Liver (tissue), 9 donors: ENCODE data around the gene NOP14. TPM values are rescaled to one million over a fixed set of nuclear protein-coding genes. Genes with fewer than 3 reads are reported as not detected.

Source experiments
- DNase-seq: peaks from one replicate; pipeline ENCODE4 v3.0.0-alpha.2; 2017; ENCODE audit warnings: low spot score
- H3K27ac ChIP-seq, 2 donors: one replicate each; pipeline ENCODE4 v1.7.0; 2013; ENCODE audit warnings: inconsistent platforms in 2 of 2, low read length in 2 of 2, control low read depth in 1 of 2, low read depth in 1 of 2, mild to moderate bottlenecking in 1 of 2
- H3K27me3 ChIP-seq, 4 donors: one replicate each; pipeline versions ENCODE4 v1.6.1 to v1.7.0; 2013; ENCODE audit warnings: low read length in 3 of 4, inconsistent platforms in 1 of 4, mild to moderate bottlenecking in 1 of 4, moderate library complexity in 1 of 4; ENCODE audit not compliant: control insufficient read depth in 4 of 4, insufficient read depth in 4 of 4
- H3K36me3 ChIP-seq, 4 donors: one replicate each; pipeline versions ENCODE4 v1.6.1 to v1.7.0; 2013; ENCODE audit warnings: low read length in 3 of 4, mild to moderate bottlenecking in 3 of 4, low read depth in 1 of 4, moderate library complexity in 1 of 4; ENCODE audit not compliant: control insufficient read depth in 4 of 4, insufficient read depth in 3 of 4
- H3K4me1 ChIP-seq, 4 donors: one replicate each; pipeline versions ENCODE4 v1.6.1 to v1.7.0; 2013; ENCODE audit warnings: low read length in 3 of 4, mild to moderate bottlenecking in 3 of 4, moderate library complexity in 1 of 4; ENCODE audit not compliant: control insufficient read depth in 4 of 4, insufficient read depth in 4 of 4
- H3K4me3 ChIP-seq, 3 donors: one replicate each; pipeline versions ENCODE4 v1.6.1 to v1.7.0; 2013; ENCODE audit warnings: low read length in 3 of 3, control low read depth in 1 of 3, low read depth in 1 of 3, mild to moderate bottlenecking in 1 of 3
- H3K9ac ChIP-seq, 2 donors: one replicate each; pipeline ENCODE4 v1.7.0; 2013; ENCODE audit warnings: low read length in 2 of 2, mild to moderate bottlenecking in 2 of 2, moderate library complexity in 2 of 2, control low read depth in 1 of 2, low read depth in 1 of 2
- H3K9me3 ChIP-seq, 4 donors: one replicate each; pipeline versions ENCODE4 v1.6.1 to v1.7.0; 2013; ENCODE audit warnings: low read length in 3 of 4; ENCODE audit not compliant: control insufficient read depth in 4 of 4
- EGR1 ChIP-seq, 2 donors: IDR thresholded peaks; 2 replicates each; pipeline ENCODE4 v1.6.1; 2016 to 2018; ENCODE audit warnings: antibody characterized with exemption in 2 of 2, low read depth in 2 of 2
- FOXA1 ChIP-seq: IDR thresholded peaks from 2 replicates; pipeline ENCODE4 v1.6.1; 2016; ENCODE audit warnings: antibody characterized with exemption
- FOXA2 ChIP-seq: IDR thresholded peaks from 2 replicates; pipeline ENCODE4 v1.6.1; 2016; ENCODE audit warnings: antibody characterized with exemption
- GABPA ChIP-seq, 2 donors: IDR thresholded peaks in 1 of 2; conservative IDR thresholded peaks in 1 of 2; 2 replicates each; pipeline ENCODE4 v1.6.1; 2016; ENCODE audit warnings: antibody characterized with exemption in 2 of 2, mild to moderate bottlenecking in 1 of 2, moderate library complexity in 1 of 2
- HNF4G ChIP-seq: IDR thresholded peaks from 2 replicates; pipeline ENCODE4 v1.6.1; 2016; ENCODE audit warnings: antibody characterized with exemption
- JUND ChIP-seq, 2 donors: IDR thresholded peaks; 2 replicates each; pipeline ENCODE4 v1.6.1; 2016; ENCODE audit warnings: antibody characterized with exemption in 2 of 2
- NR2F2 ChIP-seq: IDR thresholded peaks from 2 replicates; pipeline ENCODE4 v1.6.1; 2016; ENCODE audit warnings: antibody characterized with exemption
- RAD21 ChIP-seq, 2 donors: IDR thresholded peaks; 2 replicates each; pipeline ENCODE4 v1.6.1; 2016; ENCODE audit warnings: antibody characterized with exemption in 2 of 2, mild to moderate bottlenecking in 2 of 2
- RXRA ChIP-seq, 2 donors: IDR thresholded peaks; 2 replicates each; pipeline ENCODE4 v1.6.1; 2017 to 2018; ENCODE audit warnings: antibody characterized with exemption in 2 of 2, mild to moderate bottlenecking in 1 of 2
- TAF1 ChIP-seq: conservative IDR thresholded peaks from 2 replicates; pipeline ENCODE4 v1.6.1; 2016; ENCODE audit warnings: antibody characterized with exemption, mild to moderate bottlenecking
- YY1 ChIP-seq: IDR thresholded peaks from 2 replicates; pipeline ENCODE4 v1.6.1; 2016; ENCODE audit warnings: antibody characterized with exemption, mild to moderate bottlenecking
- WGBS: extraction: QIAGEN DNeasy Blood & Tissue Kit; methylation state at CpG from one replicate; pipeline ENCODE4 v1.1.7; 2013; 5-methylcytosine and 5-hydroxymethylcytosine counted together
- polyA plus RNA-seq, 2 donors: library from polyadenylated mRNA; stranded (reverse) in 1 of 2; unstranded in 1 of 2; fragments of 200-250 nt in 1 of 2; fragments of >200 nt in 1 of 2; fragmentation: Nextera tagmentation in 1 of 2; extraction: Ambion mirVana in 1 of 2; gene quantifications; one replicate each; pipeline versions ENCODE4 v1.2.1 to v1.2.3, GENCODE V29; 2013 to 2015
- total RNA-seq, 2 donors: library from RNA; depleted of rRNA; stranded (reverse); fragments of >200 nt; gene quantifications; one replicate each; pipeline ENCODE4 v1.2.3, GENCODE V29; 2014
- TF ChIP-seq, protein P1 (sequence below): fragments of 150-350 bp; IDR thresholded peaks from 2 replicates; pipeline ENCODE4 v1.5.1; 2017; ENCODE audit warnings: improper control_type of control experiment, low read depth, low read length; ENCODE audit not compliant: missing input control
- TF ChIP-seq, protein P2 (sequence below): IDR thresholded peaks from 2 replicates; pipeline ENCODE4 v1.6.1; 2016; ENCODE audit warnings: antibody characterized with exemption
- TF ChIP-seq, protein P3 (sequence below): IDR thresholded peaks from 2 replicates; pipeline ENCODE4 v1.6.1; 2016; ENCODE audit warnings: antibody characterized with exemption
- TF ChIP-seq, protein P4 (sequence below): IDR thresholded peaks from 2 replicates; pipeline ENCODE4 v1.6.1; 2016; ENCODE audit warnings: antibody characterized with exemption
- TF ChIP-seq, protein P5 (sequence below): IDR thresholded peaks from 2 replicates; pipeline ENCODE4 v1.6.1; 2016; ENCODE audit warnings: antibody characterized with exemption, mild to moderate bottlenecking
- donor health status: healthy.
- donor health status: healthy.
- donor health status: healthy.
- donor health status: healthy.
- donor health status: healthy.

The NOP14 gene
- total and polyA plus RNA-seq, 4 donors: 10.5 to 22.9 (median 14.4) TPM

DNA sequence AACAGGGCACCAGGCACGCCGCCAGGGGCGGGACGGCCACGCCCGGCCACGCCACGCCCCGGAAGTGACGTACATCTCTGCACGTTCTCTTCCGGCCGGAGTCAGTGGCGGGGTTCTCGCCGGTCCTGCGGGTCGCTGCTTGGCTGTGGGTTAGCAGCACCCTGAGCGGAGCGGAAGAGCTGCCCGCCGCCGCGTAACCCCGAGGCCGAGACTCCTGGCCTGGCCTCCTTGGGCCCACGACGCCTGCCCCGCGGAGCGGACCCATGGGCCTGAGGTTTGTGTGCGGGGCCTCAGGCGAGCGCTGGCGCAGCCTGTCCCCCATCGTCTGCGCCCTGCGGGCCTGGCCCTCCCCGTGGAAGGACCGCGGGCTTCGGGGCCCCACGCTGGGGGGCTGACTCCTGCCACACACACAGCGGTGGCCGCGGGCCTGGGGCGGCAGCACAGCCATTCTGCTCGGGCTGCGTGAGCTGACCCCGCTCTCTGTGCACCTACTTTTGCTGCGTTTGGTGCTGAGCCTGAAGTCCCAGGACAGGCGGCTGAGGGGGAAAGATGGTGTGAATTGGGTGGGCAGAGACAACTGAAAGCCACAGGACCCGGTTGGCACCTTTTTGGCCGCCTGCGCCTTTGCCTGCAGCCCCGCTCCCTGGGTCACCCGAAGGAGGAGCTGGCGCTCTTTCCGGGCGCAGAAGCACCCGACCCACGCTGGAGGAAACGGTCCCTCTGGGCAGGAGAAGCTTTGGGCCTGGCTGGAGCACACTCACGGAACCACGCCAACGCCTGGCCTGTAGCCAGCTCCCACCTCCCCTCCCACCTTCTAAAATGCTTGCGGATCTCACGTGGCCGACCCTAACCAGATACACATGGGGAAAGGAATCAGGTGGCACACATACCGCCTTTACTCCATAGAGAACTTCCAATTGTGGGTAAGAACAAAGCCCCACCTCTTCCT lies 28.1 kb downstream of the NOP14 start:
- H3K4me3 ChIP-seq: peak overlapping the region; percentile 87 to 91 (median 87)
- peaks cover 5 to 22% (median 14%) of the 10 kb centered on the region in 4 donors for H3K36me3 ChIP-seq
- no peaks in the 10 kb centered on the region for H3K9me3 ChIP-seq
- peak overlapping the region; percentile 21 to 80 for H3K9ac ChIP-seq
- DNase-seq: peak; percentile 100
- under 1% methylated on average over 70 of the region's 70 CpGs for WGBS
- TF ChIP-seq RXRA (IDR thresholded peaks at IDR 0.05) (no peak), FOXA2 (no peak), JUND (IDR thresholded peaks at IDR 0.05) (no peak), GABPA (IDR thresholded peaks at IDR 0.05 in 1 of 2, conservative IDR thresholded peaks at IDR 0.05 in 1 of 2) (peak; percentile 78 to 92), FOXA1 (no peak), RAD21 (IDR thresholded peaks at IDR 0.05) (peak in 1 of 2 donors; percentile 23)
- TF ChIP-seq, protein P1, sequence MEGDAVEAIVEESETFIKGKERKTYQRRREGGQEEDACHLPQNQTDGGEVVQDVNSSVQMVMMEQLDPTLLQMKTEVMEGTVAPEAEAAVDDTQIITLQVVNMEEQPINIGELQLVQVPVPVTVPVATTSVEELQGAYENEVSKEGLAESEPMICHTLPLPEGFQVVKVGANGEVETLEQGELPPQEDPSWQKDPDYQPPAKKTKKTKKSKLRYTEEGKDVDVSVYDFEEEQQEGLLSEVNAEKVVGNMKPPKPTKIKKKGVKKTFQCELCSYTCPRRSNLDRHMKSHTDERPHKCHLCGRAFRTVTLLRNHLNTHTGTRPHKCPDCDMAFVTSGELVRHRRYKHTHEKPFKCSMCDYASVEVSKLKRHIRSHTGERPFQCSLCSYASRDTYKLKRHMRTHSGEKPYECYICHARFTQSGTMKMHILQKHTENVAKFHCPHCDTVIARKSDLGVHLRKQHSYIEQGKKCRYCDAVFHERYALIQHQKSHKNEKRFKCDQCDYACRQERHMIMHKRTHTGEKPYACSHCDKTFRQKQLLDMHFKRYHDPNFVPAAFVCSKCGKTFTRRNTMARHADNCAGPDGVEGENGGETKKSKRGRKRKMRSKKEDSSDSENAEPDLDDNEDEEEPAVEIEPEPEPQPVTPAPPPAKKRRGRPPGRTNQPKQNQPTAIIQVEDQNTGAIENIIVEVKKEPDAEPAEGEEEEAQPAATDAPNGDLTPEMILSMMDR: peak; percentile 18
- H3K27ac ChIP-seq: peak overlapping the region; percentile 64 to 77
- peaks cover 9 to 34% (median 24%) of the 10 kb centered on the region in 4 donors for H3K4me1 ChIP-seq
- H3K27me3 ChIP-seq: no peaks in the 10 kb centered on the region

DNA sequence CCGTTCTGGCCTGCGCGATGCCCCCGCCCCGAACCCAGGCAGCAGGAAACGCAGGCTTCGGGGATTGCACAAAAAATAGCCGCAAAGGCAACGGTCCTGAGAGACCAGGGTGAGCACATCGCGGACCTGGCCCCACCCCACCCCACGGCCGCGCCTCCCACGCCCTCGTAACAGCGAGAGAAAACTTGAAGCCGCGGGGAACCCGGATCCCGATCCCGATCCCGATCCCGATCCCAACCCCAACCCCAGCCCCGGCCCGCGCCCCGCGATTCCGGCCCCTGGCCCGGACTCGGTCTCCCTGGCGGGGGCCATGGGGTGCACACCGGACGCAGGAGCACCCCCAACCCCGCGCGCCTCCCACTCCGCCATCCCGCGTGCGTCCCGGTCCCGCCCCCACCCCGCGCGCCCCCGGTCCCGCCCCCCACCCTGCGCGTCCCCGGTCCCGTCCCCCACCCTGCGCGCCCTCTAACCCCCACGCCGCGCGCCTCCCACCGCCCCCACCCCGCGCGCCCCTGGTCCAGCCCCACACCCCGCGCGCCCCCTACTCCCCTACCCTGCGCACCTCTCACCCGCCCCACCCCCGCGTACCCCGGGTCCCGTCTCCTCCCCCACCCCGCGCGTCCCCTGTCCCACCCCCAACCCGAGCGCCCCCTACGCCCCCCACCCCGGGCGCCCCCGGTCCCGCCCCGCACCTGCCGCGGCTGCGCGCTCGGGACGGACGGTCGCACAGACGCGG lies 29.0 kb downstream of the NOP14 start:
- Histone ChIP-seq H3K27me3 (no peaks in the 10 kb centered on the region), H3K4me1 (peaks cover 9 to 35% (median 27%) of the 10 kb centered on the region in 4 donors), H3K36me3 (peaks cover 2 to 16% (median 11%) of the 10 kb centered on the region in 4 donors), H3K27ac (peak overlapping the region; percentile 55 to 56), H3K9ac (no peak overlapping the region), H3K9me3 (no peaks in the 10 kb centered on the region), H3K4me3 (peak overlapping the region; percentile 43 to 91 (median 87))
- TF ChIP-seq, protein P2, sequence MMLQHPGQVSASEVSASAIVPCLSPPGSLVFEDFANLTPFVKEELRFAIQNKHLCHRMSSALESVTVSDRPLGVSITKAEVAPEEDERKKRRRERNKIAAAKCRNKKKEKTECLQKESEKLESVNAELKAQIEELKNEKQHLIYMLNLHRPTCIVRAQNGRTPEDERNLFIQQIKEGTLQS: no peak
- TF ChIP-seq NR2F2: no peak
- TF ChIP-seq, protein P3, sequence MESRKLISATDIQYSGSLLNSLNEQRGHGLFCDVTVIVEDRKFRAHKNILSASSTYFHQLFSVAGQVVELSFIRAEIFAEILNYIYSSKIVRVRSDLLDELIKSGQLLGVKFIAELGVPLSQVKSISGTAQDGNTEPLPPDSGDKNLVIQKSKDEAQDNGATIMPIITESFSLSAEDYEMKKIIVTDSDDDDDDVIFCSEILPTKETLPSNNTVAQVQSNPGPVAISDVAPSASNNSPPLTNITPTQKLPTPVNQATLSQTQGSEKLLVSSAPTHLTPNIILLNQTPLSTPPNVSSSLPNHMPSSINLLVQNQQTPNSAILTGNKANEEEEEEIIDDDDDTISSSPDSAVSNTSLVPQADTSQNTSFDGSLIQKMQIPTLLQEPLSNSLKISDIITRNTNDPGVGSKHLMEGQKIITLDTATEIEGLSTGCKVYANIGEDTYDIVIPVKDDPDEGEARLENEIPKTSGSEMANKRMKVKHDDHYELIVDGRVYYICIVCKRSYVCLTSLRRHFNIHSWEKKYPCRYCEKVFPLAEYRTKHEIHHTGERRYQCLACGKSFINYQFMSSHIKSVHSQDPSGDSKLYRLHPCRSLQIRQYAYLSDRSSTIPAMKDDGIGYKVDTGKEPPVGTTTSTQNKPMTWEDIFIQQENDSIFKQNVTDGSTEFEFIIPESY: no peak
- TF ChIP-seq GABPA (IDR thresholded peaks at IDR 0.05 in 1 of 2, conservative IDR thresholded peaks at IDR 0.05 in 1 of 2): no peak
- no peak for TF ChIP-seq FOXA2
- no peak for TF ChIP-seq EGR1 (IDR thresholded peaks at IDR 0.05; ENCODE audit: low read depth in 2 of 2)
- TF ChIP-seq, protein P4, sequence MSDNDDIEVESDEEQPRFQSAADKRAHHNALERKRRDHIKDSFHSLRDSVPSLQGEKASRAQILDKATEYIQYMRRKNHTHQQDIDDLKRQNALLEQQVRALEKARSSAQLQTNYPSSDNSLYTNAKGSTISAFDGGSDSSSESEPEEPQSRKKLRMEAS: no peak
- TF ChIP-seq RAD21 (IDR thresholded peaks at IDR 0.05): no peak
- TF ChIP-seq, protein P1: no peak
- TF ChIP-seq, protein P5, sequence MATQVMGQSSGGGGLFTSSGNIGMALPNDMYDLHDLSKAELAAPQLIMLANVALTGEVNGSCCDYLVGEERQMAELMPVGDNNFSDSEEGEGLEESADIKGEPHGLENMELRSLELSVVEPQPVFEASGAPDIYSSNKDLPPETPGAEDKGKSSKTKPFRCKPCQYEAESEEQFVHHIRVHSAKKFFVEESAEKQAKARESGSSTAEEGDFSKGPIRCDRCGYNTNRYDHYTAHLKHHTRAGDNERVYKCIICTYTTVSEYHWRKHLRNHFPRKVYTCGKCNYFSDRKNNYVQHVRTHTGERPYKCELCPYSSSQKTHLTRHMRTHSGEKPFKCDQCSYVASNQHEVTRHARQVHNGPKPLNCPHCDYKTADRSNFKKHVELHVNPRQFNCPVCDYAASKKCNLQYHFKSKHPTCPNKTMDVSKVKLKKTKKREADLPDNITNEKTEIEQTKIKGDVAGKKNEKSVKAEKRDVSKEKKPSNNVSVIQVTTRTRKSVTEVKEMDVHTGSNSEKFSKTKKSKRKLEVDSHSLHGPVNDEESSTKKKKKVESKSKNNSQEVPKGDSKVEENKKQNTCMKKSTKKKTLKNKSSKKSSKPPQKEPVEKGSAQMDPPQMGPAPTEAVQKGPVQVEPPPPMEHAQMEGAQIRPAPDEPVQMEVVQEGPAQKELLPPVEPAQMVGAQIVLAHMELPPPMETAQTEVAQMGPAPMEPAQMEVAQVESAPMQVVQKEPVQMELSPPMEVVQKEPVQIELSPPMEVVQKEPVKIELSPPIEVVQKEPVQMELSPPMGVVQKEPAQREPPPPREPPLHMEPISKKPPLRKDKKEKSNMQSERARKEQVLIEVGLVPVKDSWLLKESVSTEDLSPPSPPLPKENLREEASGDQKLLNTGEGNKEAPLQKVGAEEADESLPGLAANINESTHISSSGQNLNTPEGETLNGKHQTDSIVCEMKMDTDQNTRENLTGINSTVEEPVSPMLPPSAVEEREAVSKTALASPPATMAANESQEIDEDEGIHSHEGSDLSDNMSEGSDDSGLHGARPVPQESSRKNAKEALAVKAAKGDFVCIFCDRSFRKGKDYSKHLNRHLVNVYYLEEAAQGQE: no peak
- no peak for TF ChIP-seq FOXA1
- no peak for TF ChIP-seq TAF1
- no peak for TF ChIP-seq HNF4G
- TF ChIP-seq YY1: no peak
- TF ChIP-seq RXRA (IDR thresholded peaks at IDR 0.05): no peak
- no peak for DNase-seq
- WGBS: 3% methylated on average over 81 of the region's 93 CpGs
